Measurements from ENCODE around the gene RAB31.

GRCh38 chr18:9820127-9820526, 112.0 kb downstream of the RAB31 start:
- TF ChIP-seq CTCF (IDR thresholded peaks at IDR 0.05) (no peak), EP300 (IDR thresholded peaks at IDR 0.05) (no peak), POLR2A (IDR thresholded peaks at IDR 0.05) (no peak)

Measured in tibial nerve (tissue), 4 donors.